GM12865 (cell line): ENCODE data around the gene SH3BP5.
A peak's percentile ranks its signal among the peaks of the same experiment; 100 is the strongest.

Experiments
- DNase-seq: peaks from one replicate; pipeline ENCODE4 v3.0.0; 2010; ENCODE audit warnings: low read depth
- H3K4me3 ChIP-seq: 2 replicates; pipeline ENCODE4 v1.5.1; 2011; ENCODE audit warnings: mild to moderate bottlenecking, low read depth, low read length, control low read depth
- TF ChIP-seq, protein P1 (sequence below): IDR thresholded peaks from 2 replicates; pipeline ENCODE4 v1.5.1; 2011; ENCODE audit warnings: low read length, control low read depth, low read depth, inconsistent platforms; ENCODE audit not compliant: insufficient read depth; ENCODE audit errors: missing control alignments

The SH3BP5 gene

DNA sequence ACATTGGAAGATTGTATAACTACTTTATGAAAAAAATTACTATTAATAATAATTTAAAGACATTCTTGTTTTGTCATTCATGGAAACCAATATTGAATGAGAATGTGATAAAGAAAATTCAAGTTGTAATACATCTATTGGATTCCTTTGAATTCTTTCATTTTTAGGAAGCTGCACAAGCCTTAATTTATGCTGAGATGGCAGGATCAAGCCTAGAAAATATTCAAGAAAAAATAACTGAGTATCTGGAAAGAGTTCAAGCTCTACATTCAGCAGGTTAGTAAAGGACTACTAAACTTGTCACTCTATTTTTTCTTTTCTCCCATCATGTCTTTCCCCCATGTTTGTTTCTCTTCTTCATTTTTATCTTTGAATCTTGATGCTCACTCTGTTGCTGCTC lies 120.4 kb downstream of the SH3BP5 start:
- DNase-seq = no peak
- H3K4me3 ChIP-seq = no peak overlapping the region
- TF ChIP-seq, protein P1, sequence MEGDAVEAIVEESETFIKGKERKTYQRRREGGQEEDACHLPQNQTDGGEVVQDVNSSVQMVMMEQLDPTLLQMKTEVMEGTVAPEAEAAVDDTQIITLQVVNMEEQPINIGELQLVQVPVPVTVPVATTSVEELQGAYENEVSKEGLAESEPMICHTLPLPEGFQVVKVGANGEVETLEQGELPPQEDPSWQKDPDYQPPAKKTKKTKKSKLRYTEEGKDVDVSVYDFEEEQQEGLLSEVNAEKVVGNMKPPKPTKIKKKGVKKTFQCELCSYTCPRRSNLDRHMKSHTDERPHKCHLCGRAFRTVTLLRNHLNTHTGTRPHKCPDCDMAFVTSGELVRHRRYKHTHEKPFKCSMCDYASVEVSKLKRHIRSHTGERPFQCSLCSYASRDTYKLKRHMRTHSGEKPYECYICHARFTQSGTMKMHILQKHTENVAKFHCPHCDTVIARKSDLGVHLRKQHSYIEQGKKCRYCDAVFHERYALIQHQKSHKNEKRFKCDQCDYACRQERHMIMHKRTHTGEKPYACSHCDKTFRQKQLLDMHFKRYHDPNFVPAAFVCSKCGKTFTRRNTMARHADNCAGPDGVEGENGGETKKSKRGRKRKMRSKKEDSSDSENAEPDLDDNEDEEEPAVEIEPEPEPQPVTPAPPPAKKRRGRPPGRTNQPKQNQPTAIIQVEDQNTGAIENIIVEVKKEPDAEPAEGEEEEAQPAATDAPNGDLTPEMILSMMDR = no peak

DNA sequence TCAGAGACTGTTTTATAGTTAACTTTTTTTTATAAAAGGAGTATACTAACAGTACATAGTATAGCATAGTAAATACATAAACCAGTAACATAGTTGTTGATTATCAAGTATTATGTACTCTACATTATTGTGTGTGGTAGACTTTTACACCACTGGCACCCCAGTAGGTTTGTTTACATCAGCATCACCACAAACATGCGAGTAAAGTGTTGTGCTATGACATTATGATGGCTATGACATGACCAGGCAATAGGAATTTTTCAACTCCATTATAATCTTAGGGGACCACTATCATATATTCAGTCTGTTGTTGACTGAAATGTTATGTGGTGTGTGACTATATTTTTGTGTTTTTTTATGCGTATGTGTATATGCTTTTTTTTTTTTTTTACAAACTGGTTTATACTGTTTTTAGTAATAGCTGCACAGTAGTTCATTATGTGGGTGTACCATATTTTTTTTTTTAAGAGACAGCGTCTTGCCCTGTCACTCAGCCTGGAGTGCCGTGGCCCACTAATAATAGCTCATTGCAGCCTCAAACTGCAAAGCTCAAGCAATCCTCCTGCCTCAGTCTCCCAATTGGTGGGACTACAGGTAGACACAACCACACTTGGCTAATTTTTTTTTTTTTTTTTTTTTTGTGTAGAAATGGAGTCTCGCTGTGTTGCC lies 124.4 kb downstream of the SH3BP5 start:
- TF ChIP-seq, protein P1 = no peak
- DNase-seq = no peak
- H3K4me3 ChIP-seq = peak overlapping the region; percentile 96

DNA sequence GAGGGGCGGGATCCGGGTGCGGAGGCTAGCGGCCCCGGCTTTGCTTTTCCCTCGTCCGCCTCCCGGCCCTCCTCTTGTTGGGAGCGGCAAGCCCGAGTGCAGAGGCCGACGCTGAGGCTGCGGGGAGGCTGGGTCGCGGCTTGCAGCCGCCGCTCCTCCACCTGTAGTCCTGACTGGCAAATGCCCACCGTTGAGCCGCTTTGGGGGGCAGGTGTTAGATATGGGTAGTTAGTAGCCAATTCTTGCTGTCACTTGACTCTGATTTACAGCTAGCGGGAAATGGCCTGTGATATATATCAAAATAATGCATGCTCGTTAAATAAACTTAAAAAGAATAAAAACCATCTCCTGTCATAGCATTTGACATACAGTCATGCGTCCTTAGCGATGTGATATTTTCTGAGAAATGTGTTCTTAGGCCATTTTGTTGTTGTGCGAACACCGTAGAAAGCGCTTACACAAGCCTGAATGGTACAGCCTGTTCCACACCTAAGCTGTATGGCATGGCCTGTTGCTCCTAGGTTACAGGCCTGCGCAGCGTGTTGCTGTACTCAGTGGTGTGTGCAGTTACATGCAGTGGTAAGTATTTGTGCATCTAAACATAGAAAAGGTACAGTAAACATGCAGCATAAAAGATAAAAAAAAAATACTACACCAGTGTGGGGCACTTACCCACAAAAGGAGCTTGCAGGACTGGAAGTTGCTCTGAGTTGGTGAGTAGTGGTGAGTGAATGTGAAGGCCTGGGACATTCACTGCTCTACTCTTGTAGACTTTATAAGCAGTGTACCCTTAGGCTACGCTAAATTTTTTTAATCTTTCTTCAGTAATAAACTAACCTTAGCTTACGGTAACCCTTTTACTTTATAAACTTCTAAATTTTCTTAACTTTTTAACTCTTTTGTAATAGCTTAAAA lies 125.5 kb downstream of the SH3BP5 start:
- peak overlapping the region; percentile 96 for H3K4me3 ChIP-seq
- TF ChIP-seq, protein P1 = no peak
- peak; percentile 58 for DNase-seq

DNA sequence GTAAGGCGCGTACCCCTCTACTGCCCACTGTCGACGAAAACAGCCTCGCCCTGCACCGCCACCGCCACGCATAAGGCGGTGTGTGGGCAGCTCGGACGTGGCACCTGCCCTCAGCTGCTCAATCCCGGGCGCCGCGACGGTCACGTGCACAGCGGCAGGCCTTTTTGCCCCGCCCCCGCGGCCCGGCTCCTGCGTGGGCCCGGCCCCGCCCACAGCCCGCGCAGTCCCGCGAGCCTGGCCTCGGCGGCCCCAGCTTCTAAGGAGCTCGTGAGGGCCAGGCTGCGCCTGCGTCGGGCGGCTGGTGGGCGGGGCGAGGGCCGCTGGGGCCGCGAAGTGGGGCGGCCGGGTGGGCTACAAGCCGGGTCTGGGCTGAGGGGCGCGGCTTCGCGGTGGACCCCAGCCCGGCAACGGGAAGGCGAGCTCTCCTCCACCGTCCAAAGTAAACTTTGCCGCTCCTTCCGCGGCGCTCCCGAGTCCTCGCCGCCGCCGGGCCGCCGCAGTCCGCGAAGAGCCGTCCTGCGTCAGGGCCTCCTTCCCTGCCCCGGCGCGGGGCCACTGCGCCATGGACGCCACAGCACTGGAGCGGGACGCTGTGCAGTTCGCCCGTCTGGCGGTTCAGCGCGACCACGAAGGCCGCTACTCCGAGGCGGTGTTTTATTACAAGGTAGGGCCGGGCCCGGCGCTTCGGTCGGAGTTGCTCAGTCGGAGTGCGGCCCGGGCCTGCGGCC lies 126.3 kb downstream of the SH3BP5 start, which contains the start of gene CAPN7:
Gene CAPN7, plus strand, starts transcription at position 313 of the 728 bp plus-strand sequence. Its CDS starts 250 bp downstream, at position 563.
- TF ChIP-seq, protein P1 = peak; percentile 30
- H3K4me3 ChIP-seq = peak within 1 kb of the TSS; percentile 96
- peak; percentile 97 for DNase-seq

DNA sequence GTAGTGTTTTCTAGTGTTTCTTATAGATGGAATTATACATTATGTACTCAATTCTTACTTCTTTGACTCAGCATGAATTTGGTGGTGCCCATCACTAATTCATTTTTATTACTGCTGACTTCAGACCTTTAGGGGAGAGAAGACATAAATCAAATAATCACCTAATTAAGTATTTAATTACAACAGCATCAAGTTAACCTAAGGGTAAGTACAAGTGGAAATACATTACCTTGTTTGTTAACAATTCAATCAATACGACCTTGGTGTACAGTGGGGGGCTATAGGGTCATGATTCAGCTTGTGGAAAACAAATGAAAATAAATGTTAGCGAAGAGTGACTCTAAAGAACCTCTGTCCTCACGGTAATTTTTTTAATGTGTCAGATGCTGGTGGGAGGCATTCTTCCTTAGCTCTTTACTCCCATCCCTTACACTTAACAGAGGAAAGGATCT lies 126.9 kb downstream of the SH3BP5 start:
- peak overlapping the region; percentile 96 for H3K4me3 ChIP-seq
- TF ChIP-seq, protein P1 = no peak
- no peak for DNase-seq
